Activated CD8-positive, alpha-beta memory T cell treated with anti-CD3 and anti-CD28 coated beads for 24 hours (primary cell): ENCODE measurements around the gene NOTCH4.

Experiments used
- DNase-seq: peaks from one replicate; pipeline ENCODE4 v3.0.0-alpha.2; 2020

Gene NOTCH4

GRCh38 chr6:32179766-32180405, 44.0 kb downstream of the NOTCH4 start:
- DNase-seq: no peak

- peak; percentile 85 for DNase-seq
These were observed 45.1 kb downstream of the NOTCH4 start for GRCh38 chr6:32178547-32179440.

- peak; percentile 91 for DNase-seq
These were observed 45.9 kb downstream of the NOTCH4 start, which contains the start of gene RNF5 for GRCh38 chr6:32177788-32178546. Gene RNF5, plus strand, starts transcription at chr6:32178405. Its CDS starts 107 bp downstream, at chr6:32178512.

- no peak for DNase-seq
These were observed 46.6 kb downstream of the NOTCH4 start for GRCh38 chr6:32177183-32177787.

- no peak for DNase-seq
These were observed 47.2 kb downstream of the NOTCH4 start for GRCh38 chr6:32176476-32177182.

GRCh38 chr6:32175711-32176475, 48.0 kb downstream of the NOTCH4 start, which contains the start of gene AGPAT1:
Gene AGPAT1, minus strand, starts transcription at chr6:32176084. Its CDS starts 4,588 bp downstream, at chr6:32171496.
- DNase-seq: peak; percentile 99

- no peak for DNase-seq
These were observed 48.6 kb downstream of the NOTCH4 start for GRCh38 chr6:32175322-32175710.

GRCh38 chr6:32174416-32174815, 49.5 kb downstream of the NOTCH4 start:
- no peak for DNase-seq

GRCh38 chr6:32173051-32173727, 50.7 kb downstream of the NOTCH4 start:
- DNase-seq: no peak

GRCh38 chr6:32171234-32171633, 52.6 kb downstream of the NOTCH4 start:
- no peak for DNase-seq

GRCh38 chr6:32170294-32170693, 53.6 kb downstream of the NOTCH4 start:
- no peak for DNase-seq

GRCh38 chr6:32168807-32169591, 54.9 kb downstream of the NOTCH4 start:
- no peak for DNase-seq

- no peak for DNase-seq
These were observed 55.5 kb downstream of the NOTCH4 start for GRCh38 chr6:32168350-32168749.

GRCh38 chr6:32167761-32168262, 56.1 kb downstream of the NOTCH4 start:
- no peak for DNase-seq

- DNase-seq: no peak
These were observed 56.6 kb downstream of the NOTCH4 start for GRCh38 chr6:32167154-32167760.

- no peak for DNase-seq
These were observed 57.3 kb downstream of the NOTCH4 start for GRCh38 chr6:32166411-32167061.

- no peak for DNase-seq
These were observed 59.6 kb downstream of the NOTCH4 start, which contains the start of gene EGFL8 for GRCh38 chr6:32164295-32164694. Gene EGFL8, plus strand, starts transcription at chr6:32164595. Its CDS starts 1,571 bp downstream, at chr6:32166166.

GRCh38 chr6:32163559-32164258, 60.2 kb downstream of the NOTCH4 start:
- DNase-seq: no peak
